Duodenal mucosa (tissue), 2 donors: ENCODE data around the gene XYLT1.

Source experiments
- H3K27ac ChIP-seq: one replicate; pipeline ENCODE4 v1.7.0; 2013; ENCODE audit warnings: low read depth, low read length
- H3K27me3 ChIP-seq, 2 donors: one replicate each; pipeline ENCODE4 v1.7.0; 2013; ENCODE audit warnings: low read length in 2 of 2, control low read depth in 1 of 2; ENCODE audit not compliant: insufficient read depth in 2 of 2, control insufficient read depth in 1 of 2
- H3K36me3 ChIP-seq, 2 donors: one replicate each; pipeline ENCODE4 v1.7.0; 2013; ENCODE audit warnings: low read length in 2 of 2, control low read depth in 1 of 2; ENCODE audit not compliant: insufficient read depth in 2 of 2, control insufficient read depth in 1 of 2
- H3K4me1 ChIP-seq, 2 donors: one replicate each; pipeline ENCODE4 v1.7.0; 2013; ENCODE audit warnings: low read length in 2 of 2, control low read depth in 1 of 2; ENCODE audit not compliant: insufficient read depth in 2 of 2, control insufficient read depth in 1 of 2
- H3K4me3 ChIP-seq, 2 donors: one replicate each; pipeline ENCODE4 v1.7.0; 2013; ENCODE audit warnings: low read length in 2 of 2, low read depth in 1 of 2
- H3K9ac ChIP-seq, 2 donors: one replicate each; pipeline ENCODE4 v1.7.0; 2013; ENCODE audit warnings: low read length in 2 of 2, low read depth in 1 of 2
- H3K9me3 ChIP-seq, 2 donors: one replicate each; pipeline ENCODE4 v1.7.0; 2013; ENCODE audit warnings: low read length in 2 of 2, control low read depth in 1 of 2; ENCODE audit not compliant: control insufficient read depth in 1 of 2

XYLT1 gene

GRCh38 chr16:17461951-17462729, 8.6 kb downstream of the XYLT1 start:
- no peak overlapping the region for H3K9ac ChIP-seq
- H3K27me3 ChIP-seq, result no peaks in the 10 kb centered on the region
- no peaks in the 10 kb centered on the region for H3K9me3 ChIP-seq
- peaks cover 0 to 15% of the 10 kb centered on the region in 2 donors for H3K36me3 ChIP-seq
- no peak overlapping the region for H3K4me3 ChIP-seq
- H3K4me1 ChIP-seq, result peaks cover 14 to 20% of the 10 kb centered on the region in 2 donors
- no peak overlapping the region for H3K27ac ChIP-seq

- H3K27ac ChIP-seq, result no peak overlapping the region
- no peaks in the 10 kb centered on the region for H3K27me3 ChIP-seq
- no peaks in the 10 kb centered on the region for H3K9me3 ChIP-seq
- H3K36me3 ChIP-seq, result peaks cover 0 to 16% of the 10 kb centered on the region in 2 donors
- no peak overlapping the region for H3K4me3 ChIP-seq
- no peak overlapping the region for H3K9ac ChIP-seq
- peaks cover 4 to 15% of the 10 kb centered on the region in 2 donors for H3K4me1 ChIP-seq
Observed at GRCh38 chr16:17460890-17461289, 9.9 kb downstream of the XYLT1 start.

- Histone ChIP-seq H3K4me3 (no peak overlapping the region), H3K9ac (no peak overlapping the region), H3K4me1 (peaks cover 3 to 13% of the 10 kb centered on the region in 2 donors)
Observed at GRCh38 chr16:17459903-17460521, 10.7 kb downstream of the XYLT1 start.

GRCh38 chr16:17457997-17458396, 12.8 kb downstream of the XYLT1 start:
- Histone ChIP-seq H3K9ac (no peak overlapping the region), H3K4me3 (no peak overlapping the region), H3K27me3 (no peaks in the 10 kb centered on the region), H3K9me3 (no peaks in the 10 kb centered on the region), H3K27ac (no peak overlapping the region), H3K4me1 (peaks cover 3 to 13% of the 10 kb centered on the region in 2 donors), H3K36me3 (peaks cover 0 to 20% of the 10 kb centered on the region in 2 donors)

More at GRCh38 chr16:17459903-17460521, 10.7 kb downstream of the XYLT1 start:
- Histone ChIP-seq H3K27me3 (no peaks in the 10 kb centered on the region), H3K27ac (no peak overlapping the region), H3K36me3 (peaks cover 0 to 20% of the 10 kb centered on the region in 2 donors), H3K9me3 (no peaks in the 10 kb centered on the region)

GRCh38 chr16:17457513-17457912, 13.2 kb downstream of the XYLT1 start:
- peaks cover 0 to 20% of the 10 kb centered on the region in 2 donors for H3K36me3 ChIP-seq
- H3K27ac ChIP-seq, result no peak overlapping the region
- H3K4me3 ChIP-seq, result no peak overlapping the region
- H3K9me3 ChIP-seq, result no peaks in the 10 kb centered on the region
- H3K9ac ChIP-seq, result no peak overlapping the region
- H3K27me3 ChIP-seq, result no peaks in the 10 kb centered on the region
- H3K4me1 ChIP-seq, result peaks cover 3 to 13% of the 10 kb centered on the region in 2 donors

- Histone ChIP-seq H3K27ac (no peak overlapping the region), H3K4me1 (peaks cover under 1 to 3% of the 10 kb centered on the region in 2 donors), H3K36me3 (peaks cover 0 to 5% of the 10 kb centered on the region in 2 donors), H3K9me3 (no peaks in the 10 kb centered on the region), H3K27me3 (no peaks in the 10 kb centered on the region), H3K9ac (no peak overlapping the region), H3K4me3 (no peak overlapping the region)
Observed at GRCh38 chr16:17454162-17454730, 16.5 kb downstream of the XYLT1 start.

GRCh38 chr16:17453364-17454038, 17.3 kb downstream of the XYLT1 start:
- Histone ChIP-seq H3K9me3 (no peaks in the 10 kb centered on the region), H3K27ac (no peak overlapping the region), H3K27me3 (no peaks in the 10 kb centered on the region), H3K36me3 (peaks cover 0 to 5% of the 10 kb centered on the region in 2 donors), H3K4me3 (no peak overlapping the region), H3K9ac (no peak overlapping the region), H3K4me1 (peaks cover 4 to 10% of the 10 kb centered on the region in 2 donors)

GRCh38 chr16:17452922-17453321, 17.8 kb downstream of the XYLT1 start:
- Histone ChIP-seq H3K4me1 (peaks cover 4 to 10% of the 10 kb centered on the region in 2 donors), H3K4me3 (no peak overlapping the region), H3K9me3 (no peaks in the 10 kb centered on the region), H3K36me3 (peaks cover 0 to 5% of the 10 kb centered on the region in 2 donors), H3K27me3 (no peaks in the 10 kb centered on the region), H3K27ac (no peak overlapping the region), H3K9ac (no peak overlapping the region)

GRCh38 chr16:17451843-17452242, 18.9 kb downstream of the XYLT1 start:
- H3K4me3 ChIP-seq, result no peak overlapping the region
- no peaks in the 10 kb centered on the region for H3K27me3 ChIP-seq
- peaks cover 4 to 10% of the 10 kb centered on the region in 2 donors for H3K4me1 ChIP-seq
- H3K27ac ChIP-seq, result no peak overlapping the region
- no peaks in the 10 kb centered on the region for H3K9me3 ChIP-seq
- no peak overlapping the region for H3K9ac ChIP-seq
- peaks cover 0 to 5% of the 10 kb centered on the region in 2 donors for H3K36me3 ChIP-seq

GRCh38 chr16:17450291-17450690, 20.5 kb downstream of the XYLT1 start:
- Histone ChIP-seq H3K27me3 (no peaks in the 10 kb centered on the region), H3K36me3 (peaks cover 3% of the 10 kb centered on the region in 2 donors), H3K27ac (no peak overlapping the region), H3K9ac (no peak overlapping the region), H3K9me3 (no peaks in the 10 kb centered on the region), H3K4me3 (no peak overlapping the region), H3K4me1 (peaks cover 4 to 10% of the 10 kb centered on the region in 2 donors)
